ENCODE results near the gene TENM3.

TENM3 gene

DNA sequence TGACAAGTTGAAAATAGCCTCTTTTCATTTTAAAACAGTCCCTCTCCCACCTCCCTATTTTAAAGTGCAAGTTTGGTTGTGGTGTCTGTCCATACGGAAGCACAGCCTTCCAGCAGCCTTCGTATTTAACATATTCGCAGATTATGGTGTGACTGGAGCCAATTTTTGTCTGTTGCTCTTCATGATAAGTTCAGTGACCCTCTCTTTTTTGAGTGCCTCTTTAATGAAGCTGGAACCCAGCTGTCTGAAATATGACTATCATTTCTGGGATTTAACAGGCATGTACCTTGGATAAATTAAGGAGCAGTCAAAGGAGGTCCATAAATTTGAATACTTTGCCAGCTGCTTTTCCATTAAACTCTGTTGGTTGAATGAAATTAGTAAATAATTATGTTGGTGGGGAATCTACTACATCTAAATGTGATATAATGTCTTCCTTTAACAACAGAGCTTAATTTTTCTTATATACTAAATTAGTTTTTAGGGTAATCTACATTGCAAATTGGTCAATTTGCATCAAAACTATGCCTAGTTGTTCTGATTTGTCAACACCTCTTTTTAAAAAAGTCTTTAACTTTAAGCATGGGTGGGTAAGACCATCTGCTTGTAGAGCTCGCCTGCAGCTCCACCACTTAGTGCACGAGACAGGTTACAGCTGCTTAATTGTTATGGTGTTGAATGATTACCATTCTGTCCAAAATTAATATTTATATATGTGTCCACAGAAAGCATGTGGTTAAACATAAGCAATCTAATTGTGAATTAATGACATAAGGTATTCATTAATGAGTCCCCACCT is 457.4 kb downstream of the TENM3 start:
- no peak for DNase-seq

DNA sequence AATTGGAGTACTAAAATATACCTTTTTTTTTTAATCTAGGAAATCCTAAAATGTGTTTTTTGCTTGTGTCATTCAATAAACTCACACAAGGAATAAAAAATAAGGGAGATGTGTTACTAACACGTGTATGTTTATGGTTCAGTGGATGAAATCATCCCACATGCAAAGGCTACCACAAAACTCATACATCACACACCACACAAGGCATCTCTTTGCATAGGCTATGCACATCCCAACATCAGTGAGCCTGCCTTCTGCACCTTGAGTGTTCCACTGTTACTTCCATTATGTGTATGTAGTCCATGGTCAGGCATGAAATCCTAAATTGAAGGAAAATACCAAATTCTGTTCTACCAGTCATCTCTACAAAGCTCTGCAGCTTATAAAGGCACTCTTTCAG is 460.9 kb downstream of the TENM3 start:
- no peak for DNase-seq

DNA sequence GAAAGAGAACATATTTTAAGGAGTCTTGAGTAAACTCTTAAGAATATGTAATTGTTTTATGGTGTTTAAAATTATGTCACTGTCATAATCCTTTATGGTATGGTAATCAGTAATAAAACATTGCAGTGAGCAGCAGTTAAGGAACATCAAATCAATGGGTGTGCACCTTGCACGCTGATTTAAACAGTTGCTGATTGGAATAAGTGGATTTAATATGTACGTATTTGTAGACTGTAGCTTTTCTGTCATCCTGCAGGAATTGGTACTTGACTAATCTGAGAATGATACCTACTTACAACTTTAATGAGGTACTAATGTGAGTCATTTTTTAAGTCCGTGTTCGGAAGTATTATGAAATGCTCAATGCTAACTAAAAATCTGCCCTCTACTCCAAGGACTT is 461.7 kb downstream of the TENM3 start:
- no peak for DNase-seq

DNA sequence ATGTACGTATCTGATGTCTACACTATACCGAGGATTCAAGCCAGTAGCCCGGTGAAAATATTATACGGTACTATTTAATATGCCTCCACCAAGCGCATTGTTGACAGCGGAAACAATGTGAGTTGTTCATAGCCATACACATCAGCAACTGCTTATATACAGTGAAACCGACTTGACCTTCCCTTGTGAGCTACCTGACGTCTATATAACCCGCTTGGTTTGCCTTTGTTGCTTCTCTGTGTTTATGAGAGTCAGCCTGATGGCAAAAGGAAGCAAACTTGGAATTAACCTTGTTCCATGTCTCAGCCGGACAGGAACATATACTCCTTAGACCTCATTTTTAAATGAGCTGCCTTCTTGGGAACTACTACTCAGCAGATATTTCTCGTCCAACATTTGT is 462.2 kb downstream of the TENM3 start:
- DNase-seq: no peak

DNA sequence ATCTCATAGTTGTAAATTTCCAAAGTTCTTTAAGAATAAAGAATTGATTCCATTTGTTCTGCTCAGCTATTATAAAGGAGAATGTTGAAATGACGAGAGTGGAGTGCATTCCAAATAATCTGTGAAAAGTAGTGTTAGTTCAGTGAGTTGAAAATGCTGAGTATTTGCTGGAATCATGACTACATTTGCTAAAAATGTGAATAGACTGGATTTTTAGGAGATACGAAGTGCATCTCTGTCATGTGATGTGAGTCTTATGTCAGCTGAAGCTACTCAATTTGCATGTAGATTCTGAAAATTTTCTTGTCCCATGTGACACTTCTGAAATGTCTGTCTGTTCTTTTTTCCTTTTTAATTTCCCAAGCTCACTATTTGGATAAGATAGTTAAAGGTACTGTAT is 468.0 kb downstream of the TENM3 start:
- no peak for DNase-seq

DNA sequence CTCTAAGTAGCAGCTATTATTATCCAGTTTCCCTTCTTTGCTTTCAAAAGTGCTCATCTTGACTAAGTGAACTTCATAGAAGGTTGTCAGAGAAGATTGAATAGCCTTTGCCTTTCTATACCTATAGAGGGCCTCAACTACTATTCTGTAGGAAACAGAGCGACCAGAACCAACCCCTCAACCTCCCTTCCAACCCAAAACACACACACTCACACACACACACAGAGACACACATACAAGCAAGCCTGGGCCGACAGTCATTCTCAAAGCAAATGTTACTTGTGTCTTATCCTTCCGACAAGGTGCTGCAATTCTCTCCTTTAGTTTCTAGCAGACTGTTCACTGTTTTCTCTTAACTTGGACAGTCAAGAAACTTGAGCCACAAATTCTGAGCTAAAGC is 472.3 kb downstream of the TENM3 start:
- DNase-seq: no peak

DNA sequence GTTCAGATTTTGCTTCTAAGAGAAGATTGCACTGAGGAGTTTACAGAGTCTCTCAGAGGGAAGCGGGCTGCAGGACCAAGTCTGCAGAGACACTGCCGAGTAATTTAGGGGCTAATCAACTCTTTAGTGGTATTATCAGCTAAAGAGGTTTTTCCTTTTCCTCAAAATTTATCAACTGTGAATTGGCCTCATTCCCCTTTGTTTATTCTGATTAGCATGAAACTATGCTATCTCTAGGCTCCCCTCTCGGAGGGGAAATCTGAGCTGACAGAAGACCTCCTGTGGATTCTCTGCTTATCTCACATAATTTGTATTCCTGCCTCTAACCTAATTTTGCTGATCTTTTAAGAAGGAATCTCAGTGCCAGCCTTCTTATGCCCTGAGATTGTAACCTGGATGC is 473.0 kb downstream of the TENM3 start:
- no peak for DNase-seq

DNA sequence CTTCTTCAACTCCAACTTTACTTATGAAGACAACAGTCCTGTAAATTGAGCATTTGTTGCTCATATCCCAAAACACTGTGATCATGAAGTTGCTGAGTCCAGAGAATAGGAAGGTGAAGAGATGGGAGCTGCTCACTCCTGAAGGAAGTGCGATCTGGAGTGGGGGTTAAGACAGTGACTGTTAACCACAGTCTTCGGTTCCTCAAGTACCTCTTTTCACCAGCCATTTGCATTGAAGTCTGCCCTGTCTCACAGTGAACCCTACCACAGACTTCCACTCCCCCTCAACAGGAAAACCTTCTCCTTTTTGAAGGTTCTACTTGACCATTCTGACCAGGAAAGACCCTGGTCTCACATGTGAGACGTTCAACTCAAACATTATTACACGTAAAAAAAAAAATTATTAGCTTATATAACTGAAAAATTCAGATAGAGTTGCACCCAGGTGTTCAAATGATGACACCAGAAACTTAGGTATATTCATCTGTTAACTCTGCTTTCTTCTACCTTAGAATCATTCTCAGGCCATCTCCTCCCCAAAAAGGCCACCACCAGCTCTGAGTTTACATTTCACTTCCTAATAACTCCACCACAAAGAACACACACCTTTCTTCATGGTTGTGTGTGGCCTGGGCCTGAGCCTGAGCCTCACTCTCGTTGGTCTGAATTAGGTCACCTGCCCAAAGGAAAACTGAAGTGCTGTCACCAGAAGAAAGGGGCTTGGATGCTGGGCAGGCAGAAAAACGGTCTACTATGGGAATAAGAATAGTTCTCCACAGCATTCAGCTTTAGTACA is 474.8 kb downstream of the TENM3 start:
- DNase-seq: no peak

DNA sequence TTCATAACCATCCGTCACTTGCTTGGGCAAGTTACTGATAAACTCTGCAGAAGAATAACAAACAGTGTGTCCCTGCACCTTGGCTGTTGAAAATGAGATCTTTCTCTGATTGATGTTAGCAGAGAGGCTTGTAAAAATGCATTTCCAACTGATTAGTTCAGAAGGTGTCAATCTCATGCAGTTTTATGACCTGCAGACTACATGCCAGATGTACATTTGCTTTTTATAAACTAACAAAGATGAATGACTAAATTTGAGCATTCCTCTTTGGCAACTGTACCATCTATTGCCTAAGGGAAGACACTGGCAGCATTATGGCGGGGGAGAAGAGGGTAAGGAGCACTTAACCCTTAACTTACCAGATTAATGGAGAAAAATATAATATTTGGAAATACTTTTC is 481.2 kb downstream of the TENM3 start:
- no peak for DNase-seq

DNA sequence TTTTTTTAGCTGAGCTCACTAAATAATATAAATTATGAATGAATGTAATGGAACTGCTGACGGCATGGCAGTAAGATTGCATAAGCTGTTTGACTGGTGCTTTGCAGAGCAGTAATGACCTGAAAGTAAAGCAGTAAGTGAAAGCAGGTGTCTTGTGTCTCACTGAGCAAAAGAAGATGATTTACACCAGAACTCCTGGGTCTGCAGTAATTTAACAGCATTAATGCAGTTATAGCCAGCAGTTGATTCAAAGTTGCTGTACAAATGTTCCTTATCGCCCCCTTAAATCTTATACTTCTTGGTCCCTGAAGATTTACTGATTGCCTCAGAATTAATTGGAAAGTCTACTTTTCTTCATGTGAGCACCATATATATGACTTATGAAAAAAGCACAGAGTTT is 486.3 kb downstream of the TENM3 start:
- DNase-seq: no peak

DNA sequence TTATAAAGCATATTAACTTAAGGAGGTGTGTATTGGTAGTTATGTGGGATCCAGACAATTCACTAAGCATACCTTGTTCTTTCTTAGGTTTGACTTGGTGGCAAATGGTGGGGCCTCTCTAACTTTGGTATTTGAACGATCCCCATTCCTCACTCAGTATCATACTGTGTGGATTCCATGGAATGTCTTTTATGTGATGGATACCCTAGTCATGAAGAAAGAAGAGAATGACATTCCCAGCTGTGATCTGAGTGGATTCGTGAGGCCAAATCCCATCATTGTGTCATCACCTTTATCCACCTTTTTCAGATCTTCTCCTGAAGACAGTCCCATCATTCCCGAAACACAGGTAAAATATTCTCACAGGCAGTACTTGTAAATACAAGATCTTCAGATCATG is 487.6 kb downstream of the TENM3 start:
- DNase-seq: no peak

DNA sequence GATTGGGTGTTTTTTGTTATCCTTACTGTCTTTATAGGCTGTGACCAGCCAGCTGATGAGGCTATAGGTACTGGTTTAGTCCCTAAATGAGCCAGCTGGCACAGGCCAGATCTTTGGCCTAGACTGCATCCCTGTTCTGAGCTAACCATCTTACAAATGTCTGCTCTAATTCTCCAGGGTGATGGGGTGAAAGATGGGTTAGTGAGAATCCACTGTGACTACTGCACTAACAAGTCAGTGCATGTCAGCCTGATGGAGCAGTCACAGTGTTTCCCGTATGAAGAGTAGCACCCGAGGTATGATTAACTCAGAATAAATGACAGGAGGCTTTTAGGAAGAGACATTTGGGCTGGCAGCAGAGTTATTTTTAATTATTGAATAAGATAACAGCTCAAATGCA is 493.0 kb downstream of the TENM3 start:
- no peak for DNase-seq

DNA sequence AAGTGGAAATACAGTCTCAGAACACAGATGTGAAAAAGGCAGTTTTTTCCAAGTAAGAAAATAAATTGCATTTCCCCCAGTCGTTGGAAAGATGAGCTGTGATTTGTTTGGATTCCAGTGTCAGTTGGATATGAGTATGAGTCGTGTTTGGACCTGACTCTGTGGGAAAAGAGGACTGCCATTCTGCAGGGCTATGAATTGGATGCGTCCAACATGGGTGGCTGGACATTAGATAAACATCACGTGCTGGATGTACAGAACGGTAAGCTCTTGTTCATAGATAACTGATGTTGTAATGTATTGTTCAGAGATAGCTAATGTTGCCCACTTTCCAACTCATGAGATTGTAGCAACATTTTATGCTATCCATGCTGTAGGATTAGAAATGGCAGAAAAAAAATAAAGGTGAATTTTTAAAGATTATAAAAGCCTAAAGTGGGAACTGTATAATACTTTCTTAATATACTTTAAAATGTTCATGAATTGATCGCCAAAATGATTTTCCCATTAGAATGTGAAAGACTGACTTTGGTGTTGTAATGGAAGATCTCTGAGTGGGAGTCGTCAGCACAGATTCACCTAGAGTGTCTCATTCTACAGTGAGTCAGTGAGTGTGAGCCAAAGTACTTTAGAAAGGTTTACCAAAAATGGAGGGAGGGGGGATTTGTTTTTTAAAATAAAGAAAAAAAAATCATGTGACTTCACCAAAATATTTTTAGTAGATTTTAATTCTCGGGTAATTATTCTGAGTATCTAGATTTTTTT is 495.3 kb downstream of the TENM3 start:
- no peak for DNase-seq

DNA sequence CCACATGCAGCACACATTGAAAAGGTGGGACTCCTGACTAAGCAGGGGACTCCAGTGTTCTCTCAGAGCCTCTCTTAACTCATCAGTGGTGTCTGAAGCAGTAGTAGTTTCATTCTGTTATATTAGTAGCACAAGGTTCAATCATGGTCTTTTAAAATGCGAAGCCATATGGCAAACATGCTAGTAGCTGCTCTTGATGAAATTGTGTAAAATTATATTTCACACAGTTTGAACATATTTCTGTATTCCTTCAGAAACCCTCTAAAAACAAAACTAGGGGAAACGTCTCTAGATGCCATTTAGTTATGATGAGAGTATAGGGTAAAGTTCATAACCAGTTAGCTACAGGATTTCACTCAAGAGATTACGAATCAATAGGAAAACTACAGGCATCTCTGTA is 497.1 kb downstream of the TENM3 start:
- no peak for DNase-seq

DNA sequence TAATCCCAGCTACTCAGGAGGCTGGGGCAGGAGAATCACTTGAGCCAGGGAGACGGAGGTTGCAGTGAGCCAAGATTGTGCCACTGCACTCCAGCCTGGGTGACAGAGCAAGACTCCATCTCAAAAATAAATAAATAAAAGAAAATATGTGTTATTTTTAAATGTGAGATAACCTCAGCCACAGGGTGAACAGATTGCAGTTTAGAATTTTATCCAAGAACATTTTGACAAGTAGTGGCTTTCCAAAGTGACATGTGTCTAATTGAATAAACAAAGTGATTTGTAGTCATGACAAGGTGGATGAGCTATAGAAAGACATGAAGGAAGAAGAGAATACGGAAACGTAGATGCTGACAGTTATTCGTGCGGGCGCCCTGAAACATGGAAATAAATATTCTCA is 497.9 kb downstream of the TENM3 start:
- no peak for DNase-seq

DNA sequence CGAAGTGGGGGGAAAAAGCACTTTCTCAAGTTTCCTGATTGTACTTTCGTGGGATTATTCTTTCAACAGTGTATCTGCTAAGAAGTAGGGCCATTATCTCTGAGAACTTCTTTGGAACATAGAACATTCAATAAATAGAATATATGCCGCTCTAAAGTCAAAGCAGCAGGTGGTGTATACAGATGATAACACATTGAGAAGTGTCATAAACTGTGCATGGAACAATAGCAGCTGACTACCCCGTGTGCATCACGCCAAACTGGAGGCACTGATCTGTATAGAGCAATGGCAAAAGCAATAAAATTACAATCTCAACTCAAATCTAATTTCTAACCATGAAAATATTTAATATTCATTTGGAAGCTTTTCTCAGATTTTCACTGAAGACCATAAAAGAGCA is 498.7 kb downstream of the TENM3 start:
- no peak for DNase-seq

DNA sequence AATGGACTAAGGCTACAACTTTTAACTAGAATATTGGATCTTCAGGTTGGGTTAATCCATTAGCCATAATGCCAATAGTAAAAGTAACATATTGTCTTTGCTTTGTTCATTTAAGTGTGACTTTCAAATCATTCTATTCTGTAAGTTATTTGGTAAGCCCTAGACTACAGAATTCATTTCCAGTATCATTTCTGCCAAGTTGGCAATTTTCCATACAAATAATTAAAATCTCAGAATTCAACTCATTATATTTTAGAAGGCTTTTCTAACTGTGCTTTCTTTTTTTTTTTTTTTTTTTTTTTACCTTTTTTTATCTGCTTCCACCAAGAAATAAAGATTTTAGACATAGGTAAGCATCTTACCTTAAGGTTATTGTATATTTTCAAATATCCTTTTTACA is 500.6 kb downstream of the TENM3 start:
- no peak for DNase-seq

DNA sequence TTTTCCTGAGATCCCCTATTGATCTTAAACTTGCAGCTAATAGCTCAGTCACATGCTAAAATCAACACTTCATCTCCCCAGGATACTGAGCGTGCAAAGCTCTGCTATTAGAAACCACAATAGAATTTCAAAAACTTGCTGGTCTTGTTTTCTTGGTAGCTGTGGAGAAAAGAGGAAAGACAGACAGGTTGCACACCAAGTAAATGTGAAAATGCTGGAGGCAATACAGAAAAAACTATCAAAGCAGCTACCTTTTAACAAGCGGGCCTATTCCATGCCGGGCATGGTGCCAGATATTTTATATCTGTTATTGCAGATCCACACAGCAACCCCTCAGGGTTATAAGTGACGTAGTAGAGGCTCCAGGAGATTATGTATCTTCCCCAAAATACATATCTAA is 502.0 kb downstream of the TENM3 start:
- no peak for DNase-seq

DNA sequence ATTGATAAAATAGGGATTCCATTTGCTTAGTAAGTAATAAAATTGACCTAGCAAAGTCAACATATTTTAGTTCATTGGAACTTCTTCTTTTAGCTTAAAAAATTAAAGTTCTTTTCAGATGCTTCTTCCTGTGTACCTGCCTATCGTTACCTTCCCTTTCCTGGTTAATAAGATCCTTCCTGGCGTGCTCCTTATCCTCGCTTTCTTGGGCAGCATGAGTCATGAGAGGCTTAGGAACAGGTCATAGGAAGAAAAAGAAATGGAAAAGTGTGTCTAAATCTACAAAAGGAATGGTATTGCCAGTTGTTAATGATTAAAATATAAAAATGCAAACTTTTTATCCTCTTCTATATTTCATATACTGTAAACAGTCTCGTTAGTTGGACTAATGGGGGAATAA is 503.7 kb downstream of the TENM3 start:
- DNase-seq: no peak

DNA sequence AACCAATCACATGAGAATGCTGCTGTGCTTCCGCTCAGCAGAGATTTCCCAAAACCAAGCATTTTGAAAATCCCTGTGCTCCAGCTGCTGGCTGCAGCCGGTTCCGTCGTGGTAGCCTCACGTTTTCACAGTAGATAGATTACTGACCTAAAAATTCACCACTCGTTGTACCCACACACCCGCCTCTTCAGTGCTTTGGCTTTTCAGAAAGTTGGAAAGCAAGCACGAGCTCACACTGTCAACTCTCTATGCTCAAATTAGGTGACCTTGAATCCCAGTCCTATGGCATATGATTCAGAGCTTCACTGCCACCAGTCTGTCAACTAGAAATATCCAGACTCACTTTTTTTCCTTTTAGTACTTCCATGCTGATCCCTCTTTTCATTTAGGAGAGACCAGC is 505.1 kb downstream of the TENM3 start:
- DNase-seq: no peak

DNA sequence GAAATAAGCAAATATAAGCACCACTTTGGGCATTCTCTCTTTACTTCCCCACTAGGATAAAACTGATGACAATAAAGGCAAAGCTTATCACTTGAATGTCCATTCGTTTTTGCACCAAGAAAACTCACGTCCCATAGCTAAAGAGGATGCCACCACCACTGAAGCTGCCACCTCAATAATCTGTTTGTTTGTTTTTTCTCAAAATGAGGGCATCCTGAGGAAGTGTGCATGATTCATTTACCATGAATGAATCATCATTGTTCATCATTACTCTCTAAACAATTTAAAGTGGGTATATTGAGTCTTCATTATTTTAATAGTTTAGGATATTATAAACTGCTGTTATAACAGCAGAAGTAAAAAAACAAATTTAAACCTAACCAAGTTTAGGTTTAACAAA is 505.7 kb downstream of the TENM3 start:
- no peak for DNase-seq

DNA sequence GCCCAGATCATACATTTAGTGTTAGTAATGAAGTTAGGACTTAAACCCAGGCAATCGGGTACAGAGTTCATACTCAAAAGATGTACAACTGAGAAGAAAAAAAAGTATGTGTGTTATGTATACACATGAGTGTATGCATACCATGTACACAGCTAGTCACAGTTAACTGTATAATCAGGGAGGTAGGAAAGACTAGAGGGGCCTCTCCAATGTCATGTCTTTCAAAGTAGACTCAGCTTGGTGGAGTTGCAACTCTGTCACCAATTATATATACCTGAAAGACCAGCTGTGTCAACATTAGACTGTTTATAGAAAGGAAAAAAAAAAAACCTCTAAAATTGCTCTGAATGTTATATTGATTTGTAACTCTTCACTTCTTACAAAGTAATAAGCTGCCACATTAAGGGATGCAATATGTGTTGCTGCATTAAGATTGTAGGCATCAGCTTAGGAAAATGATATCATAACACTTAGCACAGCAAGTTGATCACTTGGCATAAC is 506.5 kb downstream of the TENM3 start:
- DNase-seq: no peak

DNA sequence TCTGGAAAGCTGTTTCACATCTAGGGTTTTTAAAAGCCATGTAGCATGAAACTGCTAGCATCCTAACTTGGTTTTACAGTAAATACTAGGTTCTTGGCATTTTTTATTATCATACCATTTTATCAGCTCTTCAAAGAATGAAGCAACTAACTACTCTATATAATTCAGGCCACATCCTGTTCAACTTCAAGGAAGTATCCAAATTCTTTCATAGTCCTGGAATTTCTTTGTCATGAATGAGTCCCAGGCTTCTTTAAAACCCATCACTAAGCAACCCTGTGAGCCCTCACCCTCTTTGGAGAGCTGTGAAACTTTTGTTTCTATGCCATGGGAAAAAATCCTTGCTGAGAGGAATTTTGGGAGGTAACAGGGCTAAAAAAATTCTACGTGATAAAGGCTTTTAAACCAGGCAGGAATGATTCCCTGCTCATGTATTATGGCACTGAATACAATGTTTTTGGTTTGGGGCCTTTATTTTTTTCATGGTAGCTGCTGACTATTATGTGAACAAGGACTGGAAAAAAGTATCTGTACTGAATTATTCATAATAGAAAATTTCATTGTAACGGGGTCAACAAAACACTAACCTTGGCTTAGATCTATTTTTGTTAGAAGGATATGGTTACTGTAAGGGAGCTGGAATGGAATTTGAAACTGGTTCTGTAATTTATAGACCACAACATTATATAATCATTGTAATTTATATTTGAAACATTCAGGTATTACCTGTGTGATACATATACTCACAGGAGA is 509.1 kb downstream of the TENM3 start:
- DNase-seq: no peak

All from activated CD4-positive, alpha-beta T cell treated with anti-CD3 and anti-CD28 coated beads for 4 hours (primary cell).